AG09309 (cell line): ENCODE data around the gene ADAMTS16.

Source experiments
- DNase-seq: peaks from one replicate; pipeline ENCODE4 v3.0.0-alpha.2; 2010; ENCODE audit warnings: low read depth
- H3K4me3 ChIP-seq: 2 replicates; pipeline ENCODE4 v1.5.1; 2011; ENCODE audit warnings: mild to moderate bottlenecking, low read depth, low read length, moderate library complexity; ENCODE audit not compliant: control insufficient read depth
- TF ChIP-seq, protein P1 (sequence below): IDR thresholded peaks from 2 replicates; pipeline ENCODE4 v1.5.1; 2011; ENCODE audit warnings: mild to moderate bottlenecking, low read depth, low read length, inconsistent platforms; ENCODE audit not compliant: insufficient read depth, control insufficient read depth; ENCODE audit errors: missing control alignments

Gene ADAMTS16

GRCh38 chr5:5291357-5291756 lies 151.2 kb downstream of the ADAMTS16 start:
- H3K4me3 ChIP-seq: no peak overlapping the region
- TF ChIP-seq, protein P1, sequence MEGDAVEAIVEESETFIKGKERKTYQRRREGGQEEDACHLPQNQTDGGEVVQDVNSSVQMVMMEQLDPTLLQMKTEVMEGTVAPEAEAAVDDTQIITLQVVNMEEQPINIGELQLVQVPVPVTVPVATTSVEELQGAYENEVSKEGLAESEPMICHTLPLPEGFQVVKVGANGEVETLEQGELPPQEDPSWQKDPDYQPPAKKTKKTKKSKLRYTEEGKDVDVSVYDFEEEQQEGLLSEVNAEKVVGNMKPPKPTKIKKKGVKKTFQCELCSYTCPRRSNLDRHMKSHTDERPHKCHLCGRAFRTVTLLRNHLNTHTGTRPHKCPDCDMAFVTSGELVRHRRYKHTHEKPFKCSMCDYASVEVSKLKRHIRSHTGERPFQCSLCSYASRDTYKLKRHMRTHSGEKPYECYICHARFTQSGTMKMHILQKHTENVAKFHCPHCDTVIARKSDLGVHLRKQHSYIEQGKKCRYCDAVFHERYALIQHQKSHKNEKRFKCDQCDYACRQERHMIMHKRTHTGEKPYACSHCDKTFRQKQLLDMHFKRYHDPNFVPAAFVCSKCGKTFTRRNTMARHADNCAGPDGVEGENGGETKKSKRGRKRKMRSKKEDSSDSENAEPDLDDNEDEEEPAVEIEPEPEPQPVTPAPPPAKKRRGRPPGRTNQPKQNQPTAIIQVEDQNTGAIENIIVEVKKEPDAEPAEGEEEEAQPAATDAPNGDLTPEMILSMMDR: no peak
- DNase-seq: no peak

GRCh38 chr5:5293029-5293428 lies 152.9 kb downstream of the ADAMTS16 start:
- H3K4me3 ChIP-seq: no peak overlapping the region
- DNase-seq: no peak
- TF ChIP-seq, protein P1: no peak

DNA sequence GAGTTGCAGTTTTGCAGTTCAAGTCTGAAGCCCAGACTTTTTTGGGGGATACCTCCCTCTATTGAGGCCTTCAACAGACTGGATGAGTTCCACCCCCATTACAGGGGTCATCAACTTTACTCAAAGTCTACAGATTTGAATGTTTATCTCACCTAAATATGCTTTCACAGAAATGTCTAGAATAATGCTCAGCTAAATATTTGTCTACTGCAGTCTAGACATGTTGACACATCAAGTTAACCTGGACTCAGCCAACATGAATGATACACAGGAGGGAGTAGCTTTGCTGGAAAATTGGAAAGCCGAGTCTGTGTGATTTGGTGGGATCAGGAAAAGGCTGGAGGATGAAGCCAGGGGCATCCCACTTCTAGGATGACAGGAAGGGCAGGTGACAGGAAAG lies 154.3 kb downstream of the ADAMTS16 start:
- TF ChIP-seq, protein P1: no peak
- no peak overlapping the region for H3K4me3 ChIP-seq
- no peak for DNase-seq

GRCh38 chr5:5295351-5295750 lies 155.2 kb downstream of the ADAMTS16 start:
- no peak for DNase-seq
- TF ChIP-seq, protein P1: no peak
- no peak overlapping the region for H3K4me3 ChIP-seq

DNA sequence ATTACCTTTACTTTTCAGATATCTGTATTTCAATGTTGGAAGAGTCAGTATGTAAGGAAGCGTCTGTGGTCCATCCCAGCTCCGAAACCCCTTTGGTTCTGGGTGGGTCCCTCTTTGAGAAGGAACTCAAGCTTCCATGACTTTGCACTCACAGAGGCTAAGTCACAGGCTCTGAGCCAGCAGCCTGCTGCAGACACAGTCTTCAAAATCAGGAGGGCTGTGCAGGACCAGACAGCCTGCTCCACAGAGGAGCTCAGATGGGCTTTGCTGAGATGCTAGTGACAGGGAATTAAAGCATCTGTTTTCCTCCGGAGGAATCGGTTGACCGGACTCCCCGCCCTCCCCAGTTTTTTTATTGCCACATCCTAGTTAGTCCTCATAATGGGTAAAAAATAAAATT lies 155.9 kb downstream of the ADAMTS16 start:
- TF ChIP-seq, protein P1: no peak
- no peak overlapping the region for H3K4me3 ChIP-seq
- DNase-seq: no peak

- TF ChIP-seq, protein P1: no peak
- no peak overlapping the region for H3K4me3 ChIP-seq
- DNase-seq: no peak
Observed at GRCh38 chr5:5297432-5298067, 157.4 kb downstream of the ADAMTS16 start.
